GM19455 (cell line): ENCODE results near the gene GAL3ST1.

ENCODE experiments used
- ATAC-seq: cut with Tn5 transposase; IDR thresholded peaks from one replicate; pipeline ENCODE4 v1.9.1; 2021; ENCODE audit not compliant: unreplicated experiment

The GAL3ST1 gene

DNA sequence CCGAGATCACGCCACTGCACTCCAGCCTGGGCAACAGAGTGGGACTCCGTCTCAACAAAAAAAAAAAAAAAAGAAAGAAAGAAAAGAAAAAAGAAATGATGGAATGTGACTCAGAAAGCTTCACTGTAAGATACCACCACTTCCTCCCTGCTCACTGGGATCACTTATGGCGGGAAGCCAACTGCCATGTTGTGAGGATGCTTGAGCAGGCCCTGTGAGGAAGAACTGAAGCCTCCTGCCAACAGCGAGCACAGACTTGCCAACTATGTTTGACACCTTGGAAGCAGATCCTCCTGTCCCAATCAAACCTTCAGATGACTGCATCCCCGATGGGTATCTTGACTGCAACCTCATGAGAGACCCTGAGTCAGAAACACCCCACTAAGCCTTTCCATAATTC lies 36.2 kb downstream of the GAL3ST1 start:
- no peak for ATAC-seq

DNA sequence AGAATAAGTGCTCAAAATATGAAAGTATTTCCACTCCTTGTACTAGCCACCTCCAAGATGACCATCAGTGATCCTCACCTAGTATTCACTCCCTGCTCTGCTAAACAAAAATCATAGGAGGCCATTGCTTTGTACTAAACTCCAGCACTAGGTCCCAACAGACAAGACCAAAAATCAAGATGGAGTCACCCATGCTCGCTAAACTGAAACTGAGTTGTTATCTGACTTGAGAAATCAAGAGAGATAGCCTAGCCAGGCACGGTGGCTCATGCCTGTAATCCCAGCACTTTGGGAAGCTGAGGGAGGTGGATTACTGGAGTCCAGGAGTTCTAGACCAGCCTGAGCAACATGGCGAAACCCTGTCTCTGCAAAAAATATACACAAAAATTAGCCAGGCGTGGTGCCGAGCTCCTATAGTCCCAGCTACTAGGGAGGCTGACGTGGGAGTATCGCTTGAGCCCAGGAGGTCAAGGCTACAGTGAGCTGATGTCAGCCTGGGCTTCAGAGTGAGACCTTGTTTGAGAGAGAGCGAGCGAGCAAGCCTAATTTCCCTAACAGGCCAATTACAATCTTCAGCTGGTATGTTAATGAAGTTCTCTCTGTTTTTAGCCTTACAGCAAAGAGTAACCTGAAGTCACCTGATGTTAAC lies 37.3 kb downstream of the GAL3ST1 start:
- ATAC-seq: no peak

DNA sequence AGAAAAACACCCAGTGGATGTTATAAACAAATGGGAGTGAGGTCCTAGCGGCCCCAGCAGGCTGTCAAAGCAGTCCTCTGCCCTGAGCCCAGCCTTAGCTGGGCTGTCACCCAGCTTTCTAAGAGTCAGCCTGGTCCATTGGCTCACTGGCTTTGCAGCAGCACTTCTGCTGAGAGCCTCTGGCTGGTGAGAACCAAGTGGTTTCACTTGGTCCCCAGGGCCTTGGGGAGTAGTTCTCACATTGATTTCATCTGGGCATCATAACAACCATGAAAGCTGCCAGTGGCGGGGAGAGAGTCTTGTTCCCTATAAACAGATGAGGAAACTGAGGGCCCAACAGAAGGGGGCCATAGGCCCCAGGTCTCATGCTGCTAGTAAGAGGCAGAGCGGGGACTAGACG lies 39.3 kb downstream of the GAL3ST1 start:
- ATAC-seq: no peak

DNA sequence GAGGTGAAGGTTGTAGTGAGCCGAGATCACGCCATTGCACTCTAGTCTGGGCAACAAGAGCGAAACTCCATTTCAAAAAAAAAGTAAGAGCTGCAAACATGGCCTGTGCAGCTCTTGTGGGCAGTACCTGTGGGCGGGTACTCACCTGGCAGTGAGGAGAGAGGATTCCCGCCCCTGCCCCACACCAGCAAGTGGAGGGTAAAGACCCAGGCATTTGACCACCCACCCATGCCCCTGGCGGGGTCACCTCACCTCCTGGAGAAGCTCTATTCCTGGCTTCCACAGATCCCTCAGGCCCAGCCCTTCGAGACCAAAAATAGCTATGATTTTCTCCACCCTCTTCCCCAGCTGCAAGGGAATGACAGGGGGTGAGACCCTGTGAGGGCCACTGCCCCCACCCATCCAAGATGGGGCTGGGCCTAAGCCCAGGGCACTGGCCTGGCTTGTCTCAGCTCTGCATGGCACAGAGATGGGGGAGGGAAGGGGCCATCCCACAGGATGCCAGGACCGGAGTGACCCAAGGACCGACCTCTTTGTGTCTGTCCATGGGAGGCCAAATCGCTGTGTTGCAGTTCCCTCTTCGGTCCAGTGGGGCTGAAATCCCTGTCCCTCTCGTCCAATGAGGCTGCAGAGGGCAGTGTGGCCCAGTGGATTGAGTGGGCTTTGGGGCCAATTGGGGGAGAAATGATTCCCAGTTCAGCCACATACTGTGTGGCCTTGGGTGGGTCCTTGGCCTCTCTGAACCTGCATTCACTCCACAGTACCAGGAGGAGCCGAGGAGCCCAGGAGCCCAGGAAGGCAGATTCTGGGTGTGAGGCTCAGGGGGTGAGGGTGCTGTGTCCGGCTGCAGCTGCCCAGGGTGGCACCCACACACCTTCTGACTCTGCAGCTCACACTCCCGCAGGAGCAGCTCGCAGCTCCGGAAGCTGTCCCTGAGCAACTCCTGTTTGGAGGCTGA lies 42.5 kb downstream of the GAL3ST1 start:
- ATAC-seq: no peak

DNA sequence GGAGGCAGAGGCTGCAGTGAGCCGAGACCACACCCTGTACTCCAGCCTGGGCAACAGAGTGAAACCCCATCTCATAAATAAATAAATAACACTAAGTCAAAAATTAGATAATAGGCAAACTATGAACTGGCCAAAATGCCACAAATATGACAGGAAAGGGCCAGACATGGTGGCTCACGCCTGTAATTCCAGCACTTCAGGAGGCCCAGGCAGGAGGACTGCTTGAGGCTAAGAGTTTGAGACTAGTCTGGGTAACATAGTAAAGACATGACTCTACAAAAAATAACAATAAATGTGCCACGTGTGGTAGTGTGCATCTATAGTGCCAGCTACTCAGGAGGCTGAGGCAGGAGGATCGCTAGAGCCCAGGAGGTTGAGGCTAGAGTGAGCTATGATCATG lies 47.8 kb downstream of the GAL3ST1 start:
- ATAC-seq: no peak

DNA sequence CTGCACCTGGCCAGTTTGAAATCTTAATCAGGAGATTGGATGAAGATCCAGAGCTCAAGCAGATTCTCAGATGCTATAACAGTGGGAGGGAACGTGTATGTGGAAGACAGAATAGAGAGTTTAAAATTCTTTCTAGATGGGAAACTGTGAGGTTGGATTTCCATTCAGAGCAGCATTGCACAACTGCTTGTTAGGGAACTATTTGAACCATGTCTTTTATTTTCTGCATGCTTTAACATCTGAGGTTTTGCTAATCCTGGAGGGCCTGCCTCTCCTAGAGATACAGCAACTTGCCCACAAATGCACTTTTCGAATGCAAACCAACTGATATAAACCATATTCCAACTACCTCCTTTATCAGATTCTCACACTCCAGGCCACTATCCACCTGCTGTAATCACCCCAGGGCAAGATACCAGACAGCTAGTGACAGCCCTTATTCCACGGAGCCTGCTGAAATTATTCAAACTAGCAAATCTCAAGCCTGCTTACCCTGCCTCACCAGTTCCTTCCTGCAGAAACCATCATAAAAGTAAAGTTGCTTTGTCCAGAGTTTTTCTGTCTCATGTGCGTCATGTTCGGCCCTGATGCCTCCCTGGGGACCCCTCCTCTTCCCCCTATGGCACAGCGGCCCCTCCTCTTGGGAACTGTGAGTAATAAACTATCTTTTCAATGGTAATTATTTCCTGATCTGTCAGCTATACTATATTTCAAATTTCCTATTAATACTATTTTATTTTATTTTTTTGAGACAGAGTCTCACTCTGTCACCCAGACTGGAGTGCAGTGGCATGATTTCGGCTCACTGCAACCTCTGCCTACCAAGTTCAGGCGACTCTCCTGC lies 50.6 kb downstream of the GAL3ST1 start:
- ATAC-seq: no peak

DNA sequence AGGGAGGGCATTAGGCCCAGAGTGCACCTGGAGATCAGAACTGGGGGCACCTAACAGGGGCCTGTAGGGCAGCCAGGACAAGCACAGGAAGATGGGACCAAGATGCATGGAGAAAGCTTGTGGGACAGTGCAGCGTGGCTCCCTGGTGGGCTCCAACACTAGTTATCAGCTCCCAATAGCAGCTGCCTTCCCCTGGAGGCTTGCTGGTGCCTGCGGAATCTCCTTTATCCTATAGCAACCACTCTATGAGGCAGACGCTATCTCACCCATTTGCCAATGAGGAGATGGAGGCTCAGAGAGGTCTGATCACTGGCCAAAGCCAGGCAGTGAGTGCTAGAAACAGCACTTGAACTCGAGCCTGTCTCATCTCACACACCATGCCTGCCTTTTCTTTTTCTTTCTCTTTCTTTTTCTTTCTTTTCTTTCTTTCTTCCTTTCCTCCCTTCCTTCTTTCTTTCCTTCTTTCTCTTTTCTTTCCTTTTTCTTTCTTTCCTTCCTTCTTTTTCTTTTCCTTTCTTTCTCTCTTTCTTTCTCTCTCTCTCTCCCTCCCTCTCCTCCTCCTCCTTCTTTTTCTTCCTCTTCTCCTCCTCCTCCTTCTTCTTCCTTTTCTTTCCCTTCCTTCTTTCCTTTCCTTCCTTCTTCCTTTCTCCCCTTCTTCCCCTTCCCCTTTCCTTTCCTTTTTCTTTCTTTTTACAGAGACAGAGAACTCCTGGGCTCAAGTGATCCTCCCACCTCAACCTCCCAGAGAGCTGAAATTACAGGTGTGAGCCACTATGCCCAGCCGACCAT lies 52.9 kb downstream of the GAL3ST1 start:
- no peak for ATAC-seq

DNA sequence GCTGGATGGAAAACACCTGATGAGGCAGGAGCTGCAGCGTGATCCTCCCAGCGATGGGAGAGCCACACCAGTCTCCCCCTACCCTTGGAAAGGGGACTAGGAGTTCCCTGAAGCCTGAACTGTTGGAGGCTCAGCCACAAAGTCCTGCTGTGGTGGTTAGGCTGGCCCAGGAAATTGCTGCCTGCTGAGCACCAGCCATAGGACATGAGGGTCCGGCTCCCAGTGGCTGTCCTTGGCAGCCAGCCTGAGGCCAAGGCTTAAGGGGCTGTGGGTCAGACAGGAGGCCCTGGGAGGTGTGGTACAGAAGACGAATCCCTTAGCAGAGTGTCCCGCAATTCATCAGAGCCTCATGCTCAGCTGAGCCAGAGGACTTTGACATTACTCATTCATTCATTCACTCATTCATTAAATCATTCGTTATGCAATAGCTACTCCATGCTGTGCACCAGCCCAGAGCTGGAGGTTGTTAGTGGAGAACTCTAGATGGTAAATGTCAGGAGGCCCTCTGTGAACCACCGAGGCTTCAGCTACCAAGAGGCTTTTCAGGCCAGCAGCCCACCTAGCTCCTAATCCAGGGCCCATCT lies 54.5 kb downstream of the GAL3ST1 start:
- no peak for ATAC-seq

DNA sequence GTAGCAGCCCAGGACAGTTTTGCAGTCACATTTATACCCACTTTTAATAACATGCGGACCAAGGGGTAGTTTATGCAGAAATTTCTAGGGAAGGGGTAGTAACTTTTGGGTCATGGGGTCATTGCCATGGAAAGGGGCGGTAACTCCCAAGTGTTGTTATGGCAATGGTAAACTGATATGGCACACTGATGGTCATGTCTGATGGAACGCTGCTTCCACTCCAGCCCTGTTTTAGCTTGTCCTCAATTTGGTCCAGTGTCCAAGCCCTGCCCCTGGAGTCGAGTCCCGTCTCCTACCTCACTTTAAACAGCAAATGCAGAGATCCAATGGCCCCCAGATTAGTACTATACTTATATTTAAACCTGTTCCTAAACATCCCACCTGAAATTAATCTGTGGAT lies 57.7 kb downstream of the GAL3ST1 start:
- ATAC-seq: no peak

DNA sequence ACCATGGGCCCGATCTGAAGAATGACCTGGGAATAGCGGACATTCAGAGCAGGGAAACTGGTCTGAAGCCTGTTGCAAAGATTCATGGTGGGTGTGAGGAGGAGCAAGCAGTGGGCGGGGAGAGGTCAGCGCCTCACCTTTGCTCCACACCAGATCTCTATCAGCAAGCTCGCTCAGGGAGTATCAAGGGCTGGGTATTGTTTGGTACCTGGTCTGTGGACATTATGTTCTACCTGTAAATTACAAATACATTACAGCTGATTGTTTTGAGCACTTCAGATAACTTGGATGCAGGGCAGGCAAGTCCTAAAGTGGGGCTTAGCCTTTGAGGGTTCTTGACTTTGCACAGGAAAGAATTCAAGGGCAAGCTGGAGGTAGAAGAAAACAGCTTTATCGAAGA lies 58.2 kb downstream of the GAL3ST1 start:
- ATAC-seq: no peak

DNA sequence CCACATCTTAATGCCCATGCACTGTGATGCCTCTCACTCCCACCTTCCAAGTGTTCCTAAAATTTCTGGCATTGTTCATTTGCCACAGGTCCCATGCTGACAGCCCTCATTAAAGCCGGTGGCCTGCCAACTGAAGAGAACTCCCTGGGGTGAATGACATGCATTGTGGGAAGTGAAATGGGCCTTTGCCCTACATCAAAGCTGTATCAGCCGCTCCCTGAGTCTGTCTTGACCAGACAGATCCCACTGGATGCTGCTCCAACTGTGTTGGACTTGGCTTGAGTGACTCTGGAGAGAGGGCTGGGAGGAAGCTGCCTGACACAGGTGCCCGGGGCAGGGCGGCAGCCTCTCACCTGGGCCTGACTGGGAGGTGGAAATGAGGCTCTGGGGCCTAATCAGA lies 60.2 kb downstream of the GAL3ST1 start:
- no peak for ATAC-seq

DNA sequence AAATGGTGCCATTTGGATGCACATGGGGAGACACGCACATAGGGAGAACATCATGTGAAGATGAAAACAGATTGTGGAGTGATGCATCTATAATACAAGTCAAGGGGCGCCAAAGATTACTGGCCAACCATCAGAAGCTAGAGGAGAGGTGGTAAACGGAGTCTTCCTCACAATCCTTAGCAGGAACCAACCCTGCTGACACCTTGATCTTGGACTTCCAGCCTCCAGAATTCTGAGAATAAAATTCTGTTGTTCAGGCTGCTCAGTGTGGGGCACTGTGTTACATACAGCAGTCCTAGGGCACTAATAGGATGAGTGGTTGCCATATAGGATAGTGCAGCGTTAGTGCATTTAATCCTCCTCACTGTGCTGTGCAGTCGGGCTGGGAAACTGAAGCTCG lies 61.0 kb downstream of the GAL3ST1 start:
- no peak for ATAC-seq

DNA sequence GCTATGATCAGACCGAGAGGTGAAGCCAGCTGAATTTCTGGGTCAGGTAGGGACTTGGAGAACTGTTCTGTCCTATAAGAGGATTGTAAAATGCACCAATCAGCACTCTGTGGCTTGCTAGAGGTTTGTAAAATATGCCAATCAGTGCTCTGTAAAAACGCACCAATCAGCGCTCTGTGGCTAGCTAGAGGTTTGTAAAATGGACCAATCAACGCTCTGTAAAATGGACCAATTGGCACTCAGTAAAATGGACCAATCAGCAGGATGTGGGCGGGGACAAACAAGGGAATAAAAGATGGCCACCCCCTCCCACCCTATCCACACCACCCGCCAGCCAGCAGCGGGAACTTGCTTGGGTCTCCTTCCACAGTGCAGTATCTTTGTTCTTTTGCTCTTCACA lies 62.6 kb downstream of the GAL3ST1 start:
- no peak for ATAC-seq

DNA sequence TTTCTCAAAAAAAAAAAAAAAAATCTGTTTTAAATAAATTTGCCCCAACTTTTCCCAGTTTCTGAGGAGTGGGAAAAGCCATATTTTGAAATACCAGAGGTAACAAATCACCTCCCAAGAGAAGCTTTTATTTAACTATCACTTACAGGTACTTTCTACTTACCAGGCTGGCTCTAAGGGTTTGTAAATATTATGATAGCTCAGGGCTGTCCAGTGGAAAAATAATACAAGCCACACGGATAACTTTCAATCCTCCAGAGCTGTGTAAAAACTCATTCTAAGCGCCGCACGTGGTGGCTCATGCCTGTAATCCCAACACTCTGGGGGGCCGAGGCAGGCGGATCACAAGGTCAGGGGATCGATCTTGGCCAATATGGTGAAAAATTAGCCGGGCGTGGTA lies 63.4 kb downstream of the GAL3ST1 start:
- ATAC-seq: no peak

DNA sequence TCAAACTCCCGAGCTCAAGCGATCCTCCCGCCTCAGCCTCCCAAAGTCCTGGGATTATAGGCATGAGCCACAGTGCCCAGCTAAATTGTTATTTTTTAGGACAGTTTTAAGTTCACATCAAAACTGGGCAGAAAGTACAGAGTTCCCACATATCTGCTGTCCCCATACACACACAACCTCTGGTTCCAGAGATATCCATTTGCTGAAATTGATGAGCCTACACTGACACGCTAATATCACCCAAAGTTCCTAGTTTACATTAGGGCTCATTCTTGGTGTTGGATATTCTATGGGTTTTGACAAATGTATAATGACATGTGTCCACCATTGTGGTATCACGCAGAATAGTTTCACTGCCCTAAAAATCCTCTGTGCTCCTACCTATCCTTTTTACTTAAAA lies 66.2 kb downstream of the GAL3ST1 start:
- ATAC-seq: no peak

DNA sequence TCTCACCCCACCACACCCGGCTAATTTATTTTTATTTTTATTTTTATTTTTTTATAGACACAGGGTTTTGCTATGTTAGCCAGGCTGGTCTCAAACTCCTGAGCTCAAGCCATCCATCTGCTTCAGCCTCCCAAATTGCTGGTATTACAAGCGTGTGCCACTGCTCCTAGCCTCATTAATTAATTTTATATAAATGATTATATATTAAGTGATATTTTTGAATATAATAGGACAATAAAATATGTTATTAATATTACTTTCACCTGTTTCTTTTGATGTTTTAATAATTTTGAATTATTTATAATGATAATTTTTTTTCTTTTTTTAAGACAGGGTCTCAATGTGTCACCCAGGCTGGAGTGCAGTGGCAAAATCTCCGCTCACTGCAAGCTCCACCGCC lies 66.8 kb downstream of the GAL3ST1 start:
- ATAC-seq: no peak

DNA sequence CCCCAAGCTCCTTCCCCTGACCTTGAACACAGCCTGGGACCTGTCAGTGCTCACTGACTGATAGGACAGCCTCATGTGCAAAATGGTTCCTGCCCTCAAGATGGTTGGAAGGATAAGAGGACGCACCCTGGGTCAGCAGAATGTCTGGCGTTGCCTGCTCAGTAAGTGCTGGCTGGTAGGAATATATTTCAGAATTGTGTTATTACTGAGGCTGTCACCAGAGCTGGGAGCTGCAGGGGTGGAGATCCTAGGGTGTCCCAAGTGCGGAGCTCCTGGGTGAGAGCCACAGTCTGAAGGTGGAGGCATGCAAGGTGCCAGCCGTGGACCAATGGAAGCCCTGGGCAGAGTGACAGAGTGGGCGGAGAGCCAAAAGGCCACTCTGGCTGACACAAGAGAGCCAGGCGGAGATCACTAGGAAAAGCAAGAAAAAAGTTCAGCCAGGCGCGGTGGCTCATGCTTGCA lies 67.9 kb downstream of the GAL3ST1 start:
- ATAC-seq: no peak
